ENCODE measurements around the gene ZDHHC17. TPM values are rescaled to one million over a fixed set of nuclear protein-coding genes. Genes with fewer than 3 reads are reported as not detected.

The ZDHHC17 gene
- total and polyA plus RNA-seq, 7 donors: 0.92 to 54.3 (median 38.6) TPM

GRCh38 chr12:76863005-76863670 is 99.2 kb downstream of the ZDHHC17 start:
- TF ChIP-seq POLR2A (IDR thresholded peaks at IDR 0.05) (no peak), POLR2AphosphoS5 (IDR thresholded peaks at IDR 0.05) (peak in 1 of 4 donors; percentile 7)
- no peaks in the 10 kb centered on the region for H3K36me3 ChIP-seq
- intact Hi-C loops (cut with DNase I): no loop called here
- no peaks in the 10 kb centered on the region for H3K9me3 ChIP-seq
- no peak for DNase-seq
- 89 to 91% methylated on average over 12 of the region's 12 CpGs for WGBS, 2 donors
- H3K27me3 ChIP-seq: no peaks in the 10 kb centered on the region
- H3K4me1 ChIP-seq: peaks cover 0 to 60% (median 38%) of the 10 kb centered on the region in 4 donors
- no peak overlapping the region for H3K4me3 ChIP-seq
- H3K27ac ChIP-seq: peak overlapping the region in 3 of 4 donors; percentile 54 to 69 (median 56)

- Histone ChIP-seq H3K9me3 (no peaks in the 10 kb centered on the region), H3K27me3 (no peaks in the 10 kb centered on the region), H3K27ac (peak overlapping the region; percentile 5 to 69 (median 55)), H3K4me3 (no peak overlapping the region), H3K4me1 (peaks cover 0 to 59% (median 38%) of the 10 kb centered on the region in 4 donors), H3K36me3 (no peaks in the 10 kb centered on the region)
- WGBS, 2 donors: 57 to 68% methylated on average over 4 of the region's 4 CpGs
- intact Hi-C loops (cut with DNase I): no loop called here
- TF ChIP-seq EP300 (IDR thresholded peaks at IDR 0.05): no peak
- DNase-seq: no peak
Observed at GRCh38 chr12:76863837-76864236, 99.9 kb downstream of the ZDHHC17 start.

GRCh38 chr12:76864791-76865400 is 101.0 kb downstream of the ZDHHC17 start:
- Histone ChIP-seq H3K4me3 (no peak overlapping the region), H3K4me1 (peaks cover 0 to 49% (median 38%) of the 10 kb centered on the region in 4 donors), H3K36me3 (no peaks in the 10 kb centered on the region), H3K27me3 (no peaks in the 10 kb centered on the region), H3K27ac (peak overlapping the region in 1 of 4 donors; percentile 69), H3K9me3 (no peaks in the 10 kb centered on the region)
- TF ChIP-seq POLR2A (IDR thresholded peaks at IDR 0.05) (no peak), CTCF (IDR thresholded peaks at IDR 0.05) (no peak), EP300 (IDR thresholded peaks at IDR 0.05) (no peak), POLR2AphosphoS5 (IDR thresholded peaks at IDR 0.05) (no peak)
- WGBS, 2 donors: 74 to 81% methylated on average over 2 of the region's 2 CpGs
- no peak for DNase-seq
- intact Hi-C loops (cut with DNase I): no loop called here

GRCh38 chr12:76866151-76866567 is 102.2 kb downstream of the ZDHHC17 start:
- peaks cover 0 to 37% (median 31%) of the 10 kb centered on the region in 4 donors for H3K4me1 ChIP-seq
- no peaks in the 10 kb centered on the region for H3K27me3 ChIP-seq
- H3K36me3 ChIP-seq: no peaks in the 10 kb centered on the region
- no peak overlapping the region for H3K4me3 ChIP-seq
- DNase-seq: no peak
- WGBS, 2 donors: 65 to 87% methylated on average over 8 of the region's 8 CpGs
- no peak for TF ChIP-seq EP300 (IDR thresholded peaks at IDR 0.05)
- TF ChIP-seq POLR2A (IDR thresholded peaks at IDR 0.05): no peak
- TF ChIP-seq CTCF (IDR thresholded peaks at IDR 0.05): no peak
- TF ChIP-seq POLR2AphosphoS5 (IDR thresholded peaks at IDR 0.05): no peak
- intact Hi-C loops (cut with DNase I): no loop called here
- no peaks in the 10 kb centered on the region for H3K9me3 ChIP-seq
- peak overlapping the region in 1 of 4 donors; percentile 28 for H3K27ac ChIP-seq

GRCh38 chr12:76866726-76867125 is 102.8 kb downstream of the ZDHHC17 start:
- no peaks in the 10 kb centered on the region for H3K36me3 ChIP-seq
- peak overlapping the region in 1 of 4 donors; percentile 28 for H3K27ac ChIP-seq
- intact Hi-C loops (cut with DNase I): no loop called here
- no peaks in the 10 kb centered on the region for H3K27me3 ChIP-seq
- no peak for DNase-seq
- TF ChIP-seq EP300 (IDR thresholded peaks at IDR 0.05) (no peak), POLR2A (IDR thresholded peaks at IDR 0.05) (no peak), CTCF (IDR thresholded peaks at IDR 0.05) (no peak), POLR2AphosphoS5 (IDR thresholded peaks at IDR 0.05) (no peak)
- WGBS, 2 donors: 65 to 83% methylated on average over 8 of the region's 8 CpGs
- no peaks in the 10 kb centered on the region for H3K9me3 ChIP-seq
- no peak overlapping the region for H3K4me3 ChIP-seq
- peaks cover 0 to 37% (median 32%) of the 10 kb centered on the region in 4 donors for H3K4me1 ChIP-seq

Data from sigmoid colon (tissue), 7 donors.